ENCODE results near the gene CMTR1. TPM values are rescaled to one million over a fixed set of nuclear protein-coding genes. Genes with fewer than 3 reads are reported as not detected.

Gene CMTR1
- polyA plus RNA-seq, 1 of the 3 experiments (the other 2 are of a cell fraction) = 19.8 TPM

DNA sequence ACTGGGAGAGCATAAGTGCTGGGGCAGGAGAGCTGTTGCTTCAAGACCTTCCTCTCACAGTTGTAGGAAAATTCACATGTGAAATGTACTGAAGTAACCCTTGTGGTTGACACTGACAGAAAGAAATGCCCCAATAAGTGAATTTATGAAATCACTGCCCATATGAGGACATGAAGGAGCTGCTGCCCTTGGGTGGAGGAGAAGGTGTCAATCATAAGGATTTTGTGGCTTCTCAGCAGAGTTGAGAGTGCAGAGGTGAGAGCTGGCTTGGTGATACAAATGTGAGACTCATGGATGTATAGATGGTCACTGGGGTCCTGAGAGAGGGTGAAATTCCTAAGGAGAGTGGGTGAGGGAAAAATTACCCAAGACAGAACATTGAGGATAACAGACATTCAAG is 33.9 kb upstream of the CMTR1 start:
- TF ChIP-seq, protein P1, sequence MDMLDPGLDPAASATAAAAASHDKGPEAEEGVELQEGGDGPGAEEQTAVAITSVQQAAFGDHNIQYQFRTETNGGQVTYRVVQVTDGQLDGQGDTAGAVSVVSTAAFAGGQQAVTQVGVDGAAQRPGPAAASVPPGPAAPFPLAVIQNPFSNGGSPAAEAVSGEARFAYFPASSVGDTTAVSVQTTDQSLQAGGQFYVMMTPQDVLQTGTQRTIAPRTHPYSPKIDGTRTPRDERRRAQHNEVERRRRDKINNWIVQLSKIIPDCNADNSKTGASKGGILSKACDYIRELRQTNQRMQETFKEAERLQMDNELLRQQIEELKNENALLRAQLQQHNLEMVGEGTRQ (IDR thresholded peaks at IDR 0.05; ENCODE audit: borderline replicate concordance, low read depth, low read length) = no peak
- TF ChIP-seq TEAD4 (IDR thresholded peaks at IDR 0.05; ENCODE audit: borderline replicate concordance, insufficient read depth) (no peak), ELF1 (IDR thresholded peaks at IDR 0.05) (no peak), FOXJ3 (CRISPR knock-in tag; IDR thresholded peaks at IDR 0.05) (no peak), POLR2AphosphoS5 (IDR thresholded peaks at IDR 0.05; ENCODE audit: low read depth, low read length) (no peak), TAF1 (IDR thresholded peaks at IDR 0.05; ENCODE audit: borderline replicate concordance, low read depth, low read length) (no peak), TCF12 (IDR thresholded peaks at IDR 0.05) (no peak)
- TF ChIP-seq, protein P2, sequence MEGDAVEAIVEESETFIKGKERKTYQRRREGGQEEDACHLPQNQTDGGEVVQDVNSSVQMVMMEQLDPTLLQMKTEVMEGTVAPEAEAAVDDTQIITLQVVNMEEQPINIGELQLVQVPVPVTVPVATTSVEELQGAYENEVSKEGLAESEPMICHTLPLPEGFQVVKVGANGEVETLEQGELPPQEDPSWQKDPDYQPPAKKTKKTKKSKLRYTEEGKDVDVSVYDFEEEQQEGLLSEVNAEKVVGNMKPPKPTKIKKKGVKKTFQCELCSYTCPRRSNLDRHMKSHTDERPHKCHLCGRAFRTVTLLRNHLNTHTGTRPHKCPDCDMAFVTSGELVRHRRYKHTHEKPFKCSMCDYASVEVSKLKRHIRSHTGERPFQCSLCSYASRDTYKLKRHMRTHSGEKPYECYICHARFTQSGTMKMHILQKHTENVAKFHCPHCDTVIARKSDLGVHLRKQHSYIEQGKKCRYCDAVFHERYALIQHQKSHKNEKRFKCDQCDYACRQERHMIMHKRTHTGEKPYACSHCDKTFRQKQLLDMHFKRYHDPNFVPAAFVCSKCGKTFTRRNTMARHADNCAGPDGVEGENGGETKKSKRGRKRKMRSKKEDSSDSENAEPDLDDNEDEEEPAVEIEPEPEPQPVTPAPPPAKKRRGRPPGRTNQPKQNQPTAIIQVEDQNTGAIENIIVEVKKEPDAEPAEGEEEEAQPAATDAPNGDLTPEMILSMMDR (IDR thresholded peaks at IDR 0.05) = no peak
- TF ChIP-seq, protein P3, sequence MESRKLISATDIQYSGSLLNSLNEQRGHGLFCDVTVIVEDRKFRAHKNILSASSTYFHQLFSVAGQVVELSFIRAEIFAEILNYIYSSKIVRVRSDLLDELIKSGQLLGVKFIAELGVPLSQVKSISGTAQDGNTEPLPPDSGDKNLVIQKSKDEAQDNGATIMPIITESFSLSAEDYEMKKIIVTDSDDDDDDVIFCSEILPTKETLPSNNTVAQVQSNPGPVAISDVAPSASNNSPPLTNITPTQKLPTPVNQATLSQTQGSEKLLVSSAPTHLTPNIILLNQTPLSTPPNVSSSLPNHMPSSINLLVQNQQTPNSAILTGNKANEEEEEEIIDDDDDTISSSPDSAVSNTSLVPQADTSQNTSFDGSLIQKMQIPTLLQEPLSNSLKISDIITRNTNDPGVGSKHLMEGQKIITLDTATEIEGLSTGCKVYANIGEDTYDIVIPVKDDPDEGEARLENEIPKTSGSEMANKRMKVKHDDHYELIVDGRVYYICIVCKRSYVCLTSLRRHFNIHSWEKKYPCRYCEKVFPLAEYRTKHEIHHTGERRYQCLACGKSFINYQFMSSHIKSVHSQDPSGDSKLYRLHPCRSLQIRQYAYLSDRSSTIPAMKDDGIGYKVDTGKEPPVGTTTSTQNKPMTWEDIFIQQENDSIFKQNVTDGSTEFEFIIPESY (IDR thresholded peaks at IDR 0.05; ENCODE audit: borderline replicate concordance, low read depth) = no peak
- no peak overlapping the region for H2AFZ ChIP-seq (ENCODE audit: low read depth)
- DNase-seq = no peak
- no peaks in the 10 kb centered on the region for H3K9me2 ChIP-seq
- H3K9me3 ChIP-seq = no peaks in the 10 kb centered on the region
- ChIA-PET POLR2A (no interaction called here), CTCF (interaction anchor here (1.6 to 2.1 kb wide), 2 partner anchors 16 to 19 kb away, joined by 5 to 6 read pairs; no protein-coding TSS in a partner anchor)
- H3K27ac ChIP-seq (ENCODE audit: low read depth in 2 of 2, low read length in 1 of 2) = no peak overlapping the region
- peaks cover 0 to under 1% of the 10 kb centered on the region in 2 experiments; a peak in 1 of 4 replicates for H3K4me1 ChIP-seq (ENCODE audit: control insufficient read depth in 1 of 2, insufficient read depth in 2 of 2, low read depth in 1 of 2, low read length in 1 of 2)
- no peaks in the 10 kb centered on the region for H3K36me3 ChIP-seq (replicated peaks in 1 of 2; ENCODE audit: control insufficient read depth in 1 of 2, insufficient read depth in 2 of 2, low read length in 1 of 2)
- no peaks in the 10 kb centered on the region for H4K20me1 ChIP-seq (ENCODE audit: insufficient read depth)
- H3K4me3 ChIP-seq (ENCODE audit: low read depth in 2 of 2, low read length in 1 of 2) = no peak overlapping the region
- H3K9ac ChIP-seq = no peak overlapping the region
- H3K4me2 ChIP-seq = no peak overlapping the region
- H3K27me3 ChIP-seq (ENCODE audit: insufficient read depth) = 0 out of 2 replicates have a peak, but pooled peaks cover 5% of the 10 kb centered on the region
- no peaks in the 10 kb centered on the region for H3F3A ChIP-seq (replicated peaks; ENCODE audit: insufficient read depth)
- no peaks in the 10 kb centered on the region for H3K79me2 ChIP-seq (ENCODE audit: insufficient read depth)

DNA sequence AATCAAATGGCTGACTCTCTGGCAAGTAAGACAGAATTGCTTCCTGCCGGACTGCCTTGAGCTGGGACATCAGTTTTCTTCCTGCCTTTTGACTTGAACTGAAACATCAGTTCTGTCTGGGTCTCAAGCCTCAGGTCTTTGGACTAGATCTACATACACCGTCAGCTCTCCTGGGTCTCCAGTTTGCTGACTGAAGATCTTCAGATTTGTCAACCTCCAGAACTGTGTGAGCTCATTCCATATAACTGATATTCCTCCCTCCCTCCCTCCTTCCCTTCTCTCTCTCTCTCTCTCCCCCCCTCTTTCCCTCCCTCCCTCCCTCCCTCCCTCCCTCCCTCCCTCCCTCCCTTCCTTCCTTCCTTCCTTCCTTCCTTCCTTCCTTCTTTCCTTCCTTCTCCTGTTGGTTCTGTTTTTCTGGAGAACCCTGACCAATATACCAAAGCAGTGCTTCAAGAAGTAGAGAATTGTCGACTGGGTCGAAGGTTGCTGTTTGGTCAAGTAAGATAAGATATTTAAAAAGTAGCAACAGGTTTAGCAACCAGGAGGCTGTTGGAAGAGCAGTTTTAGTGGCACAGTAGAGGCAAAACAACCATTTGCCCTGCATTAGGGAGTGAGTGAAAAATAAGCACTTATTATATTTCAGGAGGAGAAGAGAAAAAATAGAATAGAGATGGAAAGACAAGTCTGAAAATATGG is 33.1 kb upstream of the CMTR1 start:
- Histone ChIP-seq H3K4me3 (ENCODE audit: low read depth in 2 of 2, low read length in 1 of 2) (no peak overlapping the region), H3K27ac (ENCODE audit: low read depth in 2 of 2, low read length in 1 of 2) (no peak overlapping the region), H3K9me2 (no peaks in the 10 kb centered on the region), H3F3A (replicated peaks; ENCODE audit: insufficient read depth) (no peaks in the 10 kb centered on the region), H3K4me2 (no peak overlapping the region), H3K27me3 (ENCODE audit: insufficient read depth) (0 out of 2 replicates have a peak, but pooled peaks cover 5% of the 10 kb centered on the region), H4K20me1 (ENCODE audit: insufficient read depth) (no peaks in the 10 kb centered on the region), H3K36me3 (replicated peaks in 1 of 2; ENCODE audit: control insufficient read depth in 1 of 2, insufficient read depth in 2 of 2, low read length in 1 of 2) (no peaks in the 10 kb centered on the region), H3K9me3 (no peaks in the 10 kb centered on the region), H3K4me1 (ENCODE audit: control insufficient read depth in 1 of 2, insufficient read depth in 2 of 2, low read depth in 1 of 2, low read length in 1 of 2) (no peaks in the 10 kb centered on the region; a peak in 1 of 4 replicates), H3K79me2 (ENCODE audit: insufficient read depth) (no peaks in the 10 kb centered on the region), H3K9ac (no peak overlapping the region), H2AFZ (ENCODE audit: low read depth) (no peak overlapping the region)
- ChIA-PET POLR2A (no interaction called here), CTCF (interaction anchor here (0.6 to 2.1 kb wide), 3 partner anchors 17 to 82 kb away, joined by 3 to 6 read pairs (median 5); no protein-coding TSS in a partner anchor)
- TF ChIP-seq FOSL2 (IDR thresholded peaks at IDR 0.05; ENCODE audit: borderline replicate concordance, low read depth) (no peak), TAF1 (IDR thresholded peaks at IDR 0.05; ENCODE audit: borderline replicate concordance, low read depth, low read length) (no peak), TEAD4 (IDR thresholded peaks at IDR 0.05; ENCODE audit: borderline replicate concordance, insufficient read depth) (no peak), GATA2 (CRISPR knock-in tag; IDR thresholded peaks at IDR 0.05) (no peak), SMC3 (IDR thresholded peaks at IDR 0.05; ENCODE audit: low read depth, low read length) (no peak), EP300 (IDR thresholded peaks at IDR 0.05; ENCODE audit: borderline replicate concordance in 1 of 2, low read depth in 1 of 2, low read length in 1 of 2) (no peak), RXRA (IDR thresholded peaks at IDR 0.05; ENCODE audit: borderline replicate concordance, low read depth) (no peak), NRF1 (IDR thresholded peaks at IDR 0.05; ENCODE audit: low read depth, low read length) (no peak), RCOR1 (IDR thresholded peaks at IDR 0.05; ENCODE audit: low read length) (no peak), TCF12 (IDR thresholded peaks at IDR 0.05) (no peak), JUND (IDR thresholded peaks at IDR 0.05) (no peak), FOXM1 (IDR thresholded peaks at IDR 0.05; ENCODE audit: low read depth) (no peak), MXI1 (IDR thresholded peaks at IDR 0.05; ENCODE audit: low read depth, low read length) (no peak), YY1 (IDR thresholded peaks at IDR 0.05; ENCODE audit: low read depth) (no peak)
- TF ChIP-seq, protein P3 (IDR thresholded peaks at IDR 0.05; ENCODE audit: borderline replicate concordance, low read depth) = no peak
- DNase-seq = no peak
- 64% methylated on average over 4 of the region's 4 CpGs for WGBS (ENCODE audit: low lambda C conversion rate)

All from SK-N-SH (cell line).